ENCODE measurements around the gene DNAH1.

DNA sequence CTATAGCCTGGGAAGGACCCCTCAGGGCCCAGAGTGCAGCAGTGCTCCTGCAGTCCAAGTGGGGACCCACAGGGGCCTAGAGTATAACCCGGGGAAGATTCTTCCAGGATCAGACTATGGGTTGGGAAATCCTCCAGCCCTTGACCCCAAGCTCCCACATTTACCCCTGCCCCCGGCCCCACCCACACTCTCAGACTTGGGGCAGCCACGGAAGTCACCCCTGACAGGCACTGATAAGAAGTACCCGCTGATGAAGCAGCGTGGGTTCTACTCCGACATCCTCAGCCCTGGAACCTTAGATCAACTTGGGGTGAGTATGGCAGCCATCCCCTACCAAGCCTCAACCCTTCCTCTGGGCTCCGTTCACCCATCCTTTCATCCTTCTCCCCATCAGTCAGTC, 6.3 kb downstream of the DNAH1 start:
- TF ChIP-seq, protein P1, sequence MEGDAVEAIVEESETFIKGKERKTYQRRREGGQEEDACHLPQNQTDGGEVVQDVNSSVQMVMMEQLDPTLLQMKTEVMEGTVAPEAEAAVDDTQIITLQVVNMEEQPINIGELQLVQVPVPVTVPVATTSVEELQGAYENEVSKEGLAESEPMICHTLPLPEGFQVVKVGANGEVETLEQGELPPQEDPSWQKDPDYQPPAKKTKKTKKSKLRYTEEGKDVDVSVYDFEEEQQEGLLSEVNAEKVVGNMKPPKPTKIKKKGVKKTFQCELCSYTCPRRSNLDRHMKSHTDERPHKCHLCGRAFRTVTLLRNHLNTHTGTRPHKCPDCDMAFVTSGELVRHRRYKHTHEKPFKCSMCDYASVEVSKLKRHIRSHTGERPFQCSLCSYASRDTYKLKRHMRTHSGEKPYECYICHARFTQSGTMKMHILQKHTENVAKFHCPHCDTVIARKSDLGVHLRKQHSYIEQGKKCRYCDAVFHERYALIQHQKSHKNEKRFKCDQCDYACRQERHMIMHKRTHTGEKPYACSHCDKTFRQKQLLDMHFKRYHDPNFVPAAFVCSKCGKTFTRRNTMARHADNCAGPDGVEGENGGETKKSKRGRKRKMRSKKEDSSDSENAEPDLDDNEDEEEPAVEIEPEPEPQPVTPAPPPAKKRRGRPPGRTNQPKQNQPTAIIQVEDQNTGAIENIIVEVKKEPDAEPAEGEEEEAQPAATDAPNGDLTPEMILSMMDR (IDR thresholded peaks at IDR 0.05) = no peak
- TF ChIP-seq POLR2AphosphoS5 (IDR thresholded peaks at IDR 0.05) (no peak), POLR2A (IDR thresholded peaks at IDR 0.05) (no peak)
